ENCODE data around the gene XRCC5. TPM values are rescaled to one million over a fixed set of nuclear protein-coding genes. Genes with fewer than 3 reads are reported as not detected.

The XRCC5 gene
- 185 and 242 TPM in 2 replicates for total RNA-seq

GRCh38 chr2:216108967-216109921 is at the start of gene XRCC5:
Gene XRCC5 (plus strand): TSS chr2:216109348. CDS start chr2:216109437, 89 bp downstream.

GRCh38 chr2:216081487-216082116 is 27.5 kb upstream of the XRCC5 start, which contains the start of the genes PECR and TMEM169:
Gene PECR (minus strand): TSS chr2:216081809. CDS start chr2:216081741, 68 bp downstream.
Gene TMEM169 (plus strand): TSS chr2:216081919. CDS start chr2:216095964, 14,045 bp downstream.

Other genes with a start within 250 kb of the XRCC5 start
- gene MREG, start 95.8 kb upstream of the XRCC5 start, total RNA-seq = 24.3 and 77.8 TPM in 2 replicates
- 14.9 and 19.4 TPM in 2 replicates for gene PECR, start 27.5 kb upstream of the XRCC5 start, total RNA-seq
- 0.72 TPM in 1 of 2 replicates, not detected in the other for gene TMEM169, start 27.4 kb upstream of the XRCC5 start, total RNA-seq